NCI-H146 (cell line): ENCODE results near the gene ACVR2A.

Experiments used
- DNase-seq: peaks from one replicate; lab custom pipeline; 2025; lab: John Stamatoyannopoulos, UW

ACVR2A gene

DNA sequence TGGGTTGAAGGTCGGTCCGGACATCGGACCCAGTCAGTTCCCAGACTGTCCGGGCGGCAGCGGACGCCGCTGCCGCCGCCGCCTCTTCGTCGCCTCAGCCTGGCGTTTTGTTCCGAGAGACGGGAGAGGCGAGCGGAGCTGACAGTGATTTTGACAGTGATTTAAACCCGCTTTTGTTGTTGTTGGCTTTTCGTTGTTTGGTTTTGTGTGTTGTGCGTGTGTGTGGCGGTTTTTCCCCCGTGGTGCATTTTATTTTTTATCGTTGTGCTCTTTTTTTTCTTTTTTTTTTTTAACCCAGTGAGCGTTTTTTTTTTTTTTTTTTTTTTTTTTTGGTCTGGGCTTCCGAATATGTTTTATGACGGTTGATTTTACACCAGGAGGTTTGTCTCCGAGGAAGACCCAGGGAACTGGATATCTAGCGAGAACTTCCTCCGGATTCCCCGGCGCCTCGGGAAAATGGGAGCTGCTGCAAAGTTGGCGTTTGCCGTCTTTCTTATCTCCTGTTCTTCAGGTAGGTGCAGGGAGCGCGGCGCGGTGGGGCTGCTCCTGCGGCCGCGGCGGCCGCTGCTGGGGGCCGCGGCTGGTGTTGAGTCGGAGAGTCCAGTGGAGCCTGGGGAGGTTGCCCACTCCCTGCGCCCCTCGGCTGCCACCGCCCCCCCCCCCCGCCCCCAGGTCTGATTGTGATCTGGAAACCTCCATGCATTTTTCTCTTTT, at the start of gene ACVR2A:
Gene ACVR2A (plus strand): TSS at position 333 of the 714 bp plus-strand sequence. CDS start 124 bp downstream, at position 457.
- DNase-seq = peak; percentile 66

GRCh38 chr2:147800316-147800715, 44.5 kb upstream of the ACVR2A start:
- DNase-seq = no peak

DNA sequence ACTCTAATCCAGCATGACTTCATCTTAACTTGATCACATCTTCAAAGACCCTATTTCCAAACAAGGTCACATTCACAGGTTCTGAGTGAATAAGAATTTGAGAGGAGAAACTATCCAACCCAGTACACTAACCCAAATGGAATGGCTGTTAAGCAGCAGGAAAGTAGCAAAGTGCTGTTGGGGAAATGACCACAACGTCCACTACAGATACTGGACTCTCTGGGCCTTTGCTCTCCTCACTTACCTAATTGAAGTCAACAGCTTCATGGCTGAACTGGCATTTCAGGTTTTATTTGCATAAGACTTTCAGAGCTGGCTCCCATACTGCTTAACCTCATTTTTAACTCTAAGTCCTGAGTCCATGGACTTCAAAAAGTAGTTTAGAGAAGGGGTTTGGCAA, 38.0 kb upstream of the ACVR2A start:
- DNase-seq = no peak

DNA sequence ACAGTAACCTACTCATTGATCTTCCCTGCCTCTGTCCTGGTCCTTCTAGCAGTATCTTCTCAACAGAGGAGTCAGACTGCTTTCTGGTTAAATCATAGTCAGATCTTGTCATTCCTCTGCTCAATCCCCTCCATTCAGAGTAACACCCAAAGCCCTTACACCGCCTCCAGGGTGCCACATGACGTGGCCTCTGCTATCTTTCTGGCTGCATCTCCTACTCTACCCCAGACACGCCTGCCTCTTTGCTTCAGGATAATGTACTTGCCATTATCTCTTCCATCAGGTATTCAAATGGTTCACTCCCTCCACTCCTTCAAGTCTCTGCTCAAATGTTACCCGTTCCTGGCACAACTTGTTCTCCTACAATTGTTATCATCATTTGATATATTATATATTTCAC, 36.3 kb upstream of the ACVR2A start:
- DNase-seq = no peak

DNA sequence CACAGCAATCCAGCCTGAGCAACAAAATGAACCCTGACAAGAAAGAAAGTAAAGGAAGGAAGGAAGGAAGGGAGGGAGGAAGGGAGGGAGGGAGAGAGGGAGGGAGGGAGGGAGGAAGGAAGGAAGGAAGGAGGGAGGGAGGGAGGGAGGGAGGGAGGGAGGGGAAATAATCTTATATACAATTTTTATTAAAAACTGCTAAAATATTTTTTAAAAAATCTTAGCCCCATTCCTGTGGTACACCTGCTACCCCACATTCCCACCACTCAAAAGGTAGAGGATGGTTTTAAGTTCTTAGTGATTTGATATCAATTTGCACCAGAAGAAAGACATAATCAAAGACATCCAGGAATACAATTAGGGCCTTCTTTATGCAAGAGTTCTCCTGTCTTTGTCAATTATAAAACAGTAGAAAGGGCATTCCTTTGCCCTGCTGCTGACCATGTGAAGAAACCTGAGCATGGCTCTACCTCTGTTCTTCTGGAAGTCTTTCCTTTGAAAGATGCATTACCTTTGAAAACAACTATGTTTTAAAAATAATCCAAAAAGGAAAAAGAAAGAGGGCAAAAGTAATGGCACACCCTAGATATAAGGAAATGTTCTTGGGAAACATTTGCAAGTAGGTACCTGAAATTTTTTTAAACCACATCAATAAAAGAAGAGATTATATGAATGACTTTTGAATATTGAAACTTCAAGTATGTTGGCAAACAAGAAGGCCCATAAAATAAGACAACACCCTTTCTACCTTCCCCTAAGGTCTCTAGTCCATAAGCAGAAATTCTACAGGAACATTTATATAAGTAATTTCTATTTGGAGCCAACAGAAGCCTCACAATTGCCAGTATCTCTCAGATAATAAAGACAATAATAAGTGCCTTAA, 33.7 kb upstream of the ACVR2A start:
- no peak for DNase-seq

DNA sequence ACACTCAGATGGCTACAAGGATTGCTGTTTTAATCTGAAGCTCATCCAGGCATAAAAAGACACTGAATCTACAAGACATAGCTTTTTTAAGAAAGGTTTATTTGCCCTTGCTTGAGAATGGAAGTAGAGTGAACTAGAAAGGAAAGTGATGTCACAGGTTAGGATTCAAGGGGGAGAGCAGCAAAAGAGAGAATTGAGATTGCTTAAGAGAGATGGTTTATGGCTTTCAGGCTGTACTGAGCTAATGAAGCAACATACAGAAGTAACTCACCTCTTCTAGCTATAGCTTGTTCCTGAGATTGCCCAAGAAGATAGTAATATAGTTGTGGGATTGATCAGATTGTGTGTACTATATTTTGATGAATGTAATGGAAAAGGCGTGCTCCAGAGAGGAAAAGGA, 26.1 kb upstream of the ACVR2A start:
- DNase-seq = no peak

- DNase-seq = no peak
Measured at GRCh38 chr2:147824620-147825019, 20.2 kb upstream of the ACVR2A start.

DNA sequence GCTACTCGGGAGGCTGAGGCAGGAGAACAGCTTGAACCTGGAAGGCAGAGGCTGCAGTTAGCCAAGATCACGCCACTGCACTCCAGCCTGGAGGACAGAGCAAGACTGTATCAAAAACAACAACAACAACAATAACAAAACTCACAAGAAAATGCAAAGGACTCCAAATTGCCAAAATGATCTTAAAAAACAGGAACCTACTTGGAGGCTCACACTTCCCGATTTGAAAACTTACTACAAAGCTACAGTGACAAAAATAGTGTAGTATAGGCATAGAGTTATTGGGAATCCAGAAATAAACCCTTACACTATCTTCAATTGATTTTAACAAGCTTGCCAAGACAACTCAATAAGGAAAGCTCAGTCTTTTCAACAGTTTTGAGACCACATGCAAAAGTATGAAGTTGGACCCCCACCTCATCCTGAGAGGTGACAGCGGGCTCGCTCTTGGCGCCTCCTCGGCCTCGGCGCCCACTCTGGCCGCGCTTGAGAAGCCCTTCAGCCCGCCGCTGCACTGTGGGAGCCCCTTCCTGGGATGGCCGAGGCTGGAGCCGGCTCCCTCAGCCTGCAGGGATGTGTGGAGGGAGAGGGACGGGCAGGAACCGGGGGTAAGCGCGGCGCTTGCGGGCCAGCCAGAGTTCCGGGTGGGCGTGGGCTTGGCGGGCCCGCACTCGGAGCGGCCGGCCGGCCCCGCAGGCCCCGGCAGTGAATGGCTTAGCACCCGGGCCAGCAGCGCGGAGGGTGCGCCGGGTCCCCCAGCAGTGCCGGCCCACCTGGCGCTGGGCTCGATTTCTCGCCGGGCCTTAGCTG, 18.3 kb upstream of the ACVR2A start:
- no peak for DNase-seq

GRCh38 chr2:147827088-147827375, 17.8 kb upstream of the ACVR2A start:
- no peak for DNase-seq

GRCh38 chr2:147829106-147829505, 15.7 kb upstream of the ACVR2A start:
- no peak for DNase-seq

DNA sequence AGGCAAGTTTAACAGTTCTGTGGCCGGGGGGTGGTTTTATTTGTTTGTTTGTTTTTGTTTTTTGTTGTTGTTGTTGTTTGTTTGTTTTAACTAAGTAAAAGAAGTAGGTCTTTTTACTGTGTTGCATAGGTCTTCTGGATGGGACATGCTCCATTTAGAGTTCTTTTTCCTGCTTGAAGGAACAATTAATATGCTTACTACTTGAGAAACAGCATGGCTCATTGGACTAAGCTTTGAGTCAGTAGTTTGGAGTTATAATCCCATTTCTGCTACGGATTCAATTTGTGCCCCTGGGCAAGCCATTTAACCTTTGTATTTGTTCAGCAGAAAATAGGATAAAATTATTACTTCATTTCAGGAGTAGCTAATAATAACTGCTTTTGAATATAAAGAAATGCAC, 8.7 kb upstream of the ACVR2A start:
- no peak for DNase-seq

GRCh38 chr2:147843391-147843863, 1.4 kb upstream of the ACVR2A start:
- no peak for DNase-seq

GRCh38 chr2:147843864-147844696, 749 bp upstream of the ACVR2A start:
- peak; percentile 90 for DNase-seq

DNA sequence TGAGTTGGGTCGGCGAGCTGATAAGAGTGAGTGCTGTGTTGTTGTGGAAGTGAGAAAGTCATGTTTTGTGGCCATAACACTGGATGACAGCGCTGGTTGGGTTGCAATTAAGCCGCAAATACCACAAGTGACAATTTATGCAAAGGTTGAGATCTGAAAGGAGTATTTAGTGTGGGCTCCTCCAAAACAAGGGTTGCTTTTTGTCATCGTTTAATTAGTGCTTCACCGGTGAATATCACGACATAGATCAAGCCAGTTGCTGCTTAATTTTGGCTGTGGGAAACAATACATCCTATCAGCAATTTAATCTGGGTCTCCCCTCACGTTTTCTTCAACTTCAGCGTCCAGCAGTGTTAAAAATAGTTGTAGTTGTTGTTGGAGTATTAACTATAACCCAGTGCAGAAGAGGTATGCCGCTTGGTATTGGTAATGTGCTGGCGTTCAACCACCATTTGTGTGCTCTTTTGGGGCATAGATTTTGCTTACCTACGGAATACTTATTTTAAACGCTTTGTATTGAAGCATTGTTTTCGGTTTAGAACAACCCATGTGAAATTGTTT, 662 bp downstream of the ACVR2A start:
- DNase-seq = no peak

DNA sequence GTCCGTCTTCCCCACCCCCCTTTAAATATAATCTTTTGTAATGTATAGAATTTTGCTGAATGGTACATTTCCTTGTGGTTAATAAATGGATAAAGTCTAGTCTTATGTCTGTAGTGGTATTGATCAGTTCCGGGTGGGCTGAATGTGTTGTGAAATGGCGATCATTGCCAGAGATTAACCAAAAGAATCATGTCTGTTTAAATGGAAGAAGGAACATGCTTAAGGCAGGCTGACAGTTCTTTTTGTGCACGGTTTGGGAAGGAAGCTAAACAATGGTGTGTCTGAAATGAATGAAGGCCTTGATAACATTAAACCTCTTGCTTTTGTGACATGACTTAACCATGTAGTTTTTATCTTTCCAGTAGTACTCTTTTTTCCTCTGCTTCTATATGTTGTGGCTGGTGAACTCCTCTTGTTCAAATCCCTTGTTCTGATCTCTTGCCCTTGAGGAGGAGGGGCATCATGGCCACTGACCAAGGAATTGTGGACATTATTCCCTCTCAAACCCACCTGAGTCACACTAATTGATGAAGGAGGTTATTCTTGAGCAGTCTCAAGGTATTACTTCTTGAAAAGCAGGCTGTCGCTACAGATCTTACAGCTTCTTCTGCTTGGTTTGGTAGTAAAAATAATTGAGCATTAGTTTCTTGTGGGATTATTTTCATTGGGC, 1.7 kb downstream of the ACVR2A start:
- no peak for DNase-seq

GRCh38 chr2:147847746-147848391, 3.0 kb downstream of the ACVR2A start:
- no peak for DNase-seq

- no peak for DNase-seq
Measured at GRCh38 chr2:147850838-147851237, 6.0 kb downstream of the ACVR2A start.

GRCh38 chr2:147851244-147851930, 6.6 kb downstream of the ACVR2A start:
- no peak for DNase-seq

DNA sequence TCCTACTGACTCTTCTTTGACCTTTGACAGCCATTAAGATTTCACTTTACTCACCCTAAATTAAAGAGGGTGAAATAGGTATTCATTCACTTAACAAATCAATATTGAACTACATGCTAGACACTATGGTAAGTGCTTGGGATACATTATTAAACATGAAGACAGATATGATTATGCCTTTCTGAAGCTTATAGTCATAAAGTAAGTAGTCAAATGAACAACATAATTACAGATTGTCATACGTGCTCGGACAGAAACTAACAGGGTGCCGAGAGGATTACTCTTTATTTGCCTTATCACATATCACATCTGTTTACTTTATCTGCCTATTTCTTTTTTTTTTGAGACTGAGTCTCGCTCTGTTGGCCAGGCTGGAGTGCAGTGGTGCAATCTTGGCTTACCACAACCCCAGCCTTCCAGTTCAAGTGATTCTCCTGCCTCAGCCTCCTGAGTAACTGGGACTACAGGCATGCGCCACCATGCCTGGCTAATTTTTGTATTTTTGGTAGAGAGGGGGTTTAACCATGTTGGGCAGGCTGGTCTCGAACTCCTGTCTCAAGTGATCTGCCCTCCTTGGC, 9.8 kb downstream of the ACVR2A start:
- DNase-seq = no peak
